IMR-90 (cell line): ENCODE results near the gene BAG1. TPM values are rescaled to one million over a fixed set of nuclear protein-coding genes. Genes with fewer than 3 reads are reported as not detected.

ENCODE experiments used
- ATAC-seq: fragments of 200-7000 bp; cut with Tn5 transposase; 2 replicates; pipeline ENCODE4 v1.9.1; 2020; ENCODE audit warnings: low read depth, mild to moderate bottlenecking, moderate library complexity
- BruUV-seq: library from RNA; stranded (reverse); fragments of 400-500 nt; replicated peaks from 2 replicates; lab custom pipeline; 2021; lab: Mats Ljungman, UMichigan
- CTCF ChIA-PET: fragments of 300-600 bp; formaldehyde crosslinking; extraction: SDS; loops from one replicate; lab custom pipeline; 2021; ENCODE audit warnings: antibody characterized with exemption; lab: Yijun Ruan, JAX
- POLR2A ChIA-PET: fragments of 300-600 bp; sonication (Branson Sonifier 250); formaldehyde crosslinking; loops from one replicate; lab custom pipeline; 2022; ENCODE audit warnings: antibody characterized with exemption; ENCODE audit not compliant: unreplicated experiment; lab: Charles Lee
- DNase-seq: peaks from one replicate; pipeline ENCODE4 v3.0.0; 2013
- H2AFZ ChIP-seq: replicated peaks from 2 replicates; pipeline ENCODE3; 2013; ENCODE audit warnings: low read length, mild to moderate bottlenecking; ENCODE audit not compliant: poor library complexity
- H2AK5ac ChIP-seq: 2 replicates; pipeline ENCODE4 v1.6.1; 2013; ENCODE audit warnings: low read depth, low read length, inconsistent platforms
- H2AK9ac ChIP-seq: replicated peaks from 2 replicates; pipeline ENCODE3; 2013; ENCODE audit warnings: mild to moderate bottlenecking, low read depth, low read length, moderate library complexity; ENCODE audit not compliant: poor library complexity
- H2BK120ac ChIP-seq: 2 replicates; pipeline ENCODE4 v1.6.1; 2013; ENCODE audit warnings: low read depth, low read length, inconsistent platforms
- H2BK15ac ChIP-seq: 3 replicates; pipeline ENCODE4 v1.6.1; 2013; ENCODE audit warnings: low read depth, low read length, inconsistent platforms
- H2BK20ac ChIP-seq: 2 replicates; pipeline ENCODE4 v1.6.1; 2013; ENCODE audit warnings: low read depth, mild to moderate bottlenecking, inconsistent platforms, low read length, moderate library complexity
- H2BK5ac ChIP-seq: 2 replicates; pipeline ENCODE4 v1.6.1; 2013; ENCODE audit warnings: mild to moderate bottlenecking, low read depth, low read length, inconsistent platforms; ENCODE audit not compliant: poor library complexity, severe bottlenecking
- H3K14ac ChIP-seq: replicated peaks from 2 replicates; pipeline ENCODE4 v1.6.1; 2013; ENCODE audit warnings: low read depth, low read length, inconsistent platforms
- H3K18ac ChIP-seq: 2 replicates; pipeline ENCODE4 v1.6.1; 2013; ENCODE audit warnings: low read depth, low read length, control low read depth
- H3K23ac ChIP-seq: 2 replicates; pipeline ENCODE4 v1.6.1; 2013; ENCODE audit warnings: low read depth, low read length, inconsistent platforms
- H3K27ac ChIP-seq: 2 replicates; pipeline ENCODE4 v1.5.1; 2013; ENCODE audit warnings: mild to moderate bottlenecking, control low read depth, low read length; ENCODE audit not compliant: insufficient read depth
- H3K27me3 ChIP-seq: 2 replicates; pipeline ENCODE4 v1.6.1; 2013; ENCODE audit warnings: low read length; ENCODE audit not compliant: control insufficient read depth, insufficient read depth
- H3K36me3 ChIP-seq: 2 replicates; pipeline ENCODE4 v1.6.1; 2013; ENCODE audit warnings: low read length, mixed read lengths; ENCODE audit not compliant: control insufficient read depth, insufficient read depth
- H3K4ac ChIP-seq: 2 replicates; pipeline ENCODE4 v1.6.1; 2013; ENCODE audit warnings: low read depth, low read length, inconsistent platforms
- H3K4me1 ChIP-seq: 2 replicates; pipeline ENCODE4 v1.6.1; 2013; ENCODE audit warnings: low read length, mixed read lengths; ENCODE audit not compliant: control insufficient read depth, insufficient read depth
- H3K4me2 ChIP-seq: 2 replicates; pipeline ENCODE4 v1.6.1; 2013; ENCODE audit warnings: low read depth, mild to moderate bottlenecking, control low read depth, low read length, moderate library complexity
- H3K4me3 ChIP-seq: 2 replicates; pipeline ENCODE4 v1.5.1; 2013; ENCODE audit warnings: low read depth, mild to moderate bottlenecking, control low read depth, low read length, moderate library complexity; ENCODE audit not compliant: insufficient read depth
- H3K56ac ChIP-seq: 2 replicates; pipeline ENCODE4 v1.6.1; 2013; ENCODE audit warnings: low read length, inconsistent platforms; ENCODE audit not compliant: insufficient read depth; ENCODE audit errors: extremely low read depth
- H3K79me1 ChIP-seq, 2 experiments: 2 replicates each; pipeline ENCODE4 v1.6.1; 2013; ENCODE audit warnings: low read length in 2 of 2, inconsistent platforms in 1 of 2, low read depth in 1 of 2
- H3K9ac ChIP-seq: 2 replicates; pipeline ENCODE4 v1.6.1; 2013; ENCODE audit warnings: low read depth, low read length, control low read depth
- H3K9me1 ChIP-seq: 2 replicates; pipeline ENCODE4 v1.6.1; 2013; ENCODE audit warnings: low read length, inconsistent platforms; ENCODE audit not compliant: insufficient read depth
- H3K9me3 ChIP-seq: 2 replicates; pipeline ENCODE4 v1.6.1; 2013; ENCODE audit warnings: low read length; ENCODE audit not compliant: control insufficient read depth, insufficient read depth
- H4K20me1 ChIP-seq: 2 replicates; pipeline ENCODE4 v1.6.1; 2013; ENCODE audit warnings: low read length, inconsistent platforms; ENCODE audit not compliant: insufficient read depth
- H4K5ac ChIP-seq: 2 replicates; pipeline ENCODE4 v1.6.1; 2013; ENCODE audit warnings: mild to moderate bottlenecking, low read depth, low read length, control low read depth
- H4K8ac ChIP-seq, 2 experiments: 2 replicates each; pipeline ENCODE4 v1.6.1; 2013; ENCODE audit warnings: low read depth in 2 of 2, low read length in 2 of 2, control low read depth in 1 of 2, inconsistent platforms in 1 of 2
- H4K91ac ChIP-seq: 2 replicates; pipeline ENCODE4 v1.6.1; 2013; ENCODE audit warnings: low read depth, low read length, inconsistent platforms; ENCODE audit not compliant: insufficient read depth
- BHLHE40 ChIP-seq: fragments of 150-350 bp; IDR thresholded peaks from 2 replicates; pipeline ENCODE4 v1.6.1; 2016; ENCODE audit warnings: mild to moderate bottlenecking, low read depth, low read length
- CEBPB ChIP-seq: IDR thresholded peaks from 2 replicates; pipeline ENCODE4 v1.6.1; 2012; ENCODE audit warnings: low read depth, low read length, improper control_type of control experiment
- CHD1 ChIP-seq: IDR thresholded peaks from 2 replicates; pipeline ENCODE4 v1.6.1; 2012; ENCODE audit warnings: low read depth, low read length, improper control_type of control experiment
- CTCF ChIP-seq: conservative IDR thresholded peaks from 2 replicates; pipeline ENCODE4 v1.5.1; 2012; ENCODE audit warnings: mild to moderate bottlenecking, low read depth, low read length, improper control_type of control experiment
- FOS ChIP-seq: fragments of 150-350 bp; IDR thresholded peaks from 2 replicates; pipeline ENCODE4 v1.6.1; 2016; ENCODE audit warnings: low read depth, low read length
- MAFK ChIP-seq: IDR thresholded peaks from 2 replicates; pipeline ENCODE4 v1.6.1; 2012; ENCODE audit warnings: low read depth, low read length, improper control_type of control experiment
- MAZ ChIP-seq: IDR thresholded peaks from 2 replicates; pipeline ENCODE4 v1.6.1; 2012; ENCODE audit warnings: low read depth, mild to moderate bottlenecking, low read length, improper control_type of control experiment, moderate library complexity, borderline replicate concordance
- MXI1 ChIP-seq: IDR thresholded peaks from 2 replicates; pipeline ENCODE4 v1.6.1; 2012; ENCODE audit warnings: low read depth, mild to moderate bottlenecking, low read length, moderate library complexity, borderline replicate concordance
- NFE2L2 ChIP-seq: fragments of 150-350 bp; IDR thresholded peaks from 2 replicates; pipeline ENCODE4 v1.6.1; 2016; ENCODE audit warnings: low read depth, mild to moderate bottlenecking, low read length
- POLR2A ChIP-seq: IDR thresholded peaks from 2 replicates; pipeline ENCODE4 v1.6.1; 2012; ENCODE audit warnings: mild to moderate bottlenecking, low read depth, low read length
- RAD21 ChIP-seq: IDR thresholded peaks from 2 replicates; pipeline ENCODE4 v1.6.1; 2012; ENCODE audit warnings: low read length, improper control_type of control experiment
- RCOR1 ChIP-seq: IDR thresholded peaks from 2 replicates; pipeline ENCODE4 v1.6.1; 2012; ENCODE audit warnings: mild to moderate bottlenecking, low read length, improper control_type of control experiment; ENCODE audit not compliant: insufficient replicate concordance
- RFX5 ChIP-seq: IDR thresholded peaks from 2 replicates; pipeline ENCODE4 v1.8.0; 2012; ENCODE audit warnings: low read depth, mild to moderate bottlenecking, low read length, moderate library complexity
- SMC3 ChIP-seq: fragments of 150-350 bp; IDR thresholded peaks from 2 replicates; pipeline ENCODE4 v1.6.1; 2016; ENCODE audit warnings: low read depth, mild to moderate bottlenecking, antibody characterized with exemption, low read length, moderate library complexity
- WGBS, 2 experiments: methylation state at CpG; one replicate each; pipeline versions ENCODE4 v1.1.5 to v1.1.7; 2013; ENCODE audit warnings: missing lambda C conversion rate in 2 of 2; ENCODE audit not compliant: insufficient read length in 1 of 2; ENCODE audit errors: extremely low coverage in 2 of 2; 5-methylcytosine and 5-hydroxymethylcytosine counted together
- dilution Hi-C: fragments of 300-500 bp; cut with HindIII; formaldehyde crosslinking; loops from one replicate; pipeline ENCODE4 v1.14.3; 2018; ENCODE audit warnings: low sequenced_read_pairs; ENCODE audit not compliant: unreplicated experiment
- in situ Hi-C: fragments of 300-500 bp; cut with MboI; formaldehyde crosslinking; loops from 3 replicates; pipeline ENCODE4 v1.14.3; 2019; ENCODE audit warnings: low sequenced_read_pairs, inconsistent platforms, mixed read lengths
- intact Hi-C: fragments of 100-400 bp; cut with micrococcal nuclease; formaldehyde crosslinking; loops from 2 replicates; pipeline ENCODE4 v1.10.0; 2022
- polyA plus RNA-seq, 3 experiments: library from polyadenylated mRNA; depleted of rRNA; stranded (reverse); fragments of >200 nt; gene quantifications; 2 replicates each; pipeline ENCODE4 v1.2.3, GENCODE V29; 2012; ENCODE audit warnings: low replicate concordance in 1 of 3
- total RNA-seq: library from RNA; depleted of rRNA; stranded (reverse); fragments of >200 nt; gene quantifications from 2 replicates; pipeline ENCODE4 v1.2.3, GENCODE V29; 2012
- TF ChIP-seq, protein P1 (sequence below): fragments of 150-350 bp; IDR thresholded peaks from 2 replicates; pipeline ENCODE4 v1.6.1; 2016; ENCODE audit warnings: low read depth, mild to moderate bottlenecking, low read length, moderate library complexity, borderline replicate concordance
- TF ChIP-seq, protein P2 (sequence below): fragments of 150-350 bp; IDR thresholded peaks from 2 replicates; pipeline ENCODE4 v1.6.1; 2017; ENCODE audit warnings: mild to moderate bottlenecking, antibody characterized with exemption, low read length, low read depth

BAG1 gene
- total and polyA plus RNA-seq, 2 of the 4 experiments (the other 2 are of a cell fraction): 4.5 to 20.9 TPM

- CTCF ChIA-PET: no interaction called here
- Histone ChIP-seq H2AK9ac (no peak overlapping the region), H3K56ac (no peak overlapping the region), H2BK5ac (no peak overlapping the region), H4K91ac (no peak overlapping the region), H2AFZ (no peak overlapping the region), H3K23ac (no peak overlapping the region), H3K4me2 (no peak overlapping the region), H2BK20ac (no peak overlapping the region), H4K5ac (no peak overlapping the region), H3K4ac (no peak overlapping the region; the same call in 1 of the 2 replicates), H3K9me1 (0 out of 2 replicates have a peak, but pooled peaks cover 3% of the 10 kb centered on the region), H4K20me1 (no peaks in the 10 kb centered on the region), H3K9me3 (no peaks in the 10 kb centered on the region), H3K18ac (no peak overlapping the region), H4K8ac (no peak overlapping the region), H2BK15ac (no peak overlapping the region), H3K36me3 (no peaks in the 10 kb centered on the region), H3K27ac (no peak overlapping the region), H3K14ac (no peak overlapping the region), H3K4me3 (no peak overlapping the region), H3K27me3 (peaks cover 5% of the 10 kb centered on the region), H3K79me1 (no peaks in the 10 kb centered on the region), H2AK5ac (no peak overlapping the region), H3K9ac (no peak overlapping the region), H3K4me1 (peaks cover 7% of the 10 kb centered on the region), H2BK120ac (no peak overlapping the region)
- DNase-seq (no peak), ATAC-seq (no peak)
- no TSS peak for BruUV-seq
- WGBS, 2 experiments: 50% methylated on average over 1 of the region's 3 CpGs; no CpG with 5 or more reads in 1 of the 2 experiments
- intact Hi-C loops: loop anchor here (5.0 kb wide), 1 partner anchor 35 kb away; no protein-coding TSS in a partner anchor
- POLR2A ChIA-PET: no interaction called here
- no peak for TF ChIP-seq MXI1
- TF ChIP-seq RAD21: no peak
- no peak for TF ChIP-seq NFE2L2
- no peak for TF ChIP-seq CHD1
- TF ChIP-seq RCOR1: no peak
- no peak for TF ChIP-seq CTCF
- TF ChIP-seq CEBPB: no peak
- no peak for TF ChIP-seq MAFK
- TF ChIP-seq FOS: no peak
- TF ChIP-seq, protein P1, sequence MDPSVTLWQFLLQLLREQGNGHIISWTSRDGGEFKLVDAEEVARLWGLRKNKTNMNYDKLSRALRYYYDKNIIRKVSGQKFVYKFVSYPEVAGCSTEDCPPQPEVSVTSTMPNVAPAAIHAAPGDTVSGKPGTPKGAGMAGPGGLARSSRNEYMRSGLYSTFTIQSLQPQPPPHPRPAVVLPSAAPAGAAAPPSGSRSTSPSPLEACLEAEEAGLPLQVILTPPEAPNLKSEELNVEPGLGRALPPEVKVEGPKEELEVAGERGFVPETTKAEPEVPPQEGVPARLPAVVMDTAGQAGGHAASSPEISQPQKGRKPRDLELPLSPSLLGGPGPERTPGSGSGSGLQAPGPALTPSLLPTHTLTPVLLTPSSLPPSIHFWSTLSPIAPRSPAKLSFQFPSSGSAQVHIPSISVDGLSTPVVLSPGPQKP: no peak
- no peak for TF ChIP-seq SMC3
- TF ChIP-seq, protein P2, sequence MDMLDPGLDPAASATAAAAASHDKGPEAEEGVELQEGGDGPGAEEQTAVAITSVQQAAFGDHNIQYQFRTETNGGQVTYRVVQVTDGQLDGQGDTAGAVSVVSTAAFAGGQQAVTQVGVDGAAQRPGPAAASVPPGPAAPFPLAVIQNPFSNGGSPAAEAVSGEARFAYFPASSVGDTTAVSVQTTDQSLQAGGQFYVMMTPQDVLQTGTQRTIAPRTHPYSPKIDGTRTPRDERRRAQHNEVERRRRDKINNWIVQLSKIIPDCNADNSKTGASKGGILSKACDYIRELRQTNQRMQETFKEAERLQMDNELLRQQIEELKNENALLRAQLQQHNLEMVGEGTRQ: no peak
- TF ChIP-seq RFX5: no peak
- no peak for TF ChIP-seq POLR2A
- no peak for TF ChIP-seq MAZ
- TF ChIP-seq BHLHE40: no peak
- in situ Hi-C loops: no loop called here
- dilution Hi-C loops: no loop called here
Measured at GRCh38 chr9:33222031-33222430, 42.5 kb downstream of the BAG1 start.
